Measurements from ENCODE around the gene DLG2.

DLG2 gene

GRCh38 chr11:85459304-85459703 is 167.8 kb downstream of the DLG2 start:
- Histone ChIP-seq H3K27ac (ENCODE audit: low read depth, low read length, poor library complexity, severe bottlenecking) (no peak overlapping the region), H3F3A (ENCODE audit: insufficient read depth, low read length) (no peaks in the 10 kb centered on the region), H3K9me3 (ENCODE audit: low read length) (no peaks in the 10 kb centered on the region), H3K4me3 (ENCODE audit: low read depth, low read length, poor library complexity, severe bottlenecking) (no peak overlapping the region), H4K20me1 (ENCODE audit: insufficient read depth, low read length) (no peaks in the 10 kb centered on the region), H2AFZ (ENCODE audit: low read length) (no peak overlapping the region), H3K36me3 (ENCODE audit: insufficient read depth, low read length) (no peaks in the 10 kb centered on the region), H3K4me2 (ENCODE audit: low read length) (no peak overlapping the region), H3K27me3 (ENCODE audit: insufficient read depth, low read length) (no peaks in the 10 kb centered on the region), H3K9ac (ENCODE audit: low read length) (no peak overlapping the region), H3K79me2 (ENCODE audit: insufficient read depth, low read length) (no peaks in the 10 kb centered on the region), H3K9me2 (ENCODE audit: low read depth, low read length) (no peaks in the 10 kb centered on the region), H3K4me1 (ENCODE audit: insufficient read depth, low read length, severe bottlenecking) (no peaks in the 10 kb centered on the region)
- TF ChIP-seq, protein P1, sequence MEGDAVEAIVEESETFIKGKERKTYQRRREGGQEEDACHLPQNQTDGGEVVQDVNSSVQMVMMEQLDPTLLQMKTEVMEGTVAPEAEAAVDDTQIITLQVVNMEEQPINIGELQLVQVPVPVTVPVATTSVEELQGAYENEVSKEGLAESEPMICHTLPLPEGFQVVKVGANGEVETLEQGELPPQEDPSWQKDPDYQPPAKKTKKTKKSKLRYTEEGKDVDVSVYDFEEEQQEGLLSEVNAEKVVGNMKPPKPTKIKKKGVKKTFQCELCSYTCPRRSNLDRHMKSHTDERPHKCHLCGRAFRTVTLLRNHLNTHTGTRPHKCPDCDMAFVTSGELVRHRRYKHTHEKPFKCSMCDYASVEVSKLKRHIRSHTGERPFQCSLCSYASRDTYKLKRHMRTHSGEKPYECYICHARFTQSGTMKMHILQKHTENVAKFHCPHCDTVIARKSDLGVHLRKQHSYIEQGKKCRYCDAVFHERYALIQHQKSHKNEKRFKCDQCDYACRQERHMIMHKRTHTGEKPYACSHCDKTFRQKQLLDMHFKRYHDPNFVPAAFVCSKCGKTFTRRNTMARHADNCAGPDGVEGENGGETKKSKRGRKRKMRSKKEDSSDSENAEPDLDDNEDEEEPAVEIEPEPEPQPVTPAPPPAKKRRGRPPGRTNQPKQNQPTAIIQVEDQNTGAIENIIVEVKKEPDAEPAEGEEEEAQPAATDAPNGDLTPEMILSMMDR (IDR thresholded peaks at IDR 0.05; ENCODE audit: low read length) = no peak
- TF ChIP-seq EZH2 (IDR thresholded peaks at IDR 0.05; ENCODE audit: borderline replicate concordance, low read length) = no peak

DNA sequence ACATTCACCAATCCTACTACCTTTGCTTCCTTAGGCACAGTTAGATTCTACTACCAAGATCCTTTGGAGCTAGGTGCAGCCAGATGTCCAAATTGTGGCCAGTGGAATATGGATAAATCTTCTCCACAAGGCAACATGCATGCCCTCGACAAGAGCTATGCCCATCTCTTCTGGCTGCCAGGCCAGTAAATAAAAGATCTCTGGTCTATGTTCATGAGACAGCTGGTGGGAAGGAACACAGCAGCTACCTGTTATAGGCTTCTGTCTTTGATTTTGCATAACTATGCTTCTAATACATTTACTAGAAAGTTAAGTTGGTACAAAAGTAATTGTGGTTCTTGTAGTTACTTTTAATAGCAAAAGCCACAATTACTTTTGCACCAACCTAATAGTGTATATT is 182.7 kb downstream of the DLG2 start:
- no peak overlapping the region for H3K9ac ChIP-seq (ENCODE audit: low read length)
- H3K36me3 ChIP-seq (ENCODE audit: insufficient read depth, low read length) = no peaks in the 10 kb centered on the region
- H3K4me2 ChIP-seq (ENCODE audit: low read length) = no peak overlapping the region
- H3K9me3 ChIP-seq (ENCODE audit: low read length) = no peaks in the 10 kb centered on the region
- H3F3A ChIP-seq (ENCODE audit: insufficient read depth, low read length) = no peaks in the 10 kb centered on the region
- H2AFZ ChIP-seq (ENCODE audit: low read length) = no peak overlapping the region
- H3K79me2 ChIP-seq (ENCODE audit: insufficient read depth, low read length) = no peaks in the 10 kb centered on the region
- H3K27me3 ChIP-seq (ENCODE audit: insufficient read depth, low read length) = no peaks in the 10 kb centered on the region; the same call in 1 of the 2 replicates
- H3K4me3 ChIP-seq (ENCODE audit: low read depth, low read length, poor library complexity, severe bottlenecking) = no peak overlapping the region
- H3K9me2 ChIP-seq (ENCODE audit: low read depth, low read length) = no peaks in the 10 kb centered on the region
- no peaks in the 10 kb centered on the region for H3K4me1 ChIP-seq (ENCODE audit: insufficient read depth, low read length, severe bottlenecking)
- no peaks in the 10 kb centered on the region for H4K20me1 ChIP-seq (ENCODE audit: insufficient read depth, low read length)
- TF ChIP-seq, protein P1 (IDR thresholded peaks at IDR 0.05; ENCODE audit: low read length) = no peak
- no peak for TF ChIP-seq EZH2 (IDR thresholded peaks at IDR 0.05; ENCODE audit: borderline replicate concordance, low read length)
- H3K27ac ChIP-seq (ENCODE audit: low read depth, low read length, poor library complexity, severe bottlenecking) = no peak overlapping the region

GRCh38 chr11:85440273-85440672 is 186.9 kb downstream of the DLG2 start:
- H3K9ac ChIP-seq (ENCODE audit: low read length) = no peak overlapping the region
- no peaks in the 10 kb centered on the region for H4K20me1 ChIP-seq (ENCODE audit: insufficient read depth, low read length)
- H3K9me3 ChIP-seq (ENCODE audit: low read length) = no peaks in the 10 kb centered on the region
- H3K4me3 ChIP-seq (ENCODE audit: low read depth, low read length, poor library complexity, severe bottlenecking) = no peak overlapping the region
- no peaks in the 10 kb centered on the region for H3K79me2 ChIP-seq (ENCODE audit: insufficient read depth, low read length)
- no peak overlapping the region for H3K4me2 ChIP-seq (ENCODE audit: low read length)
- TF ChIP-seq, protein P1 (IDR thresholded peaks at IDR 0.05; ENCODE audit: low read length) = no peak
- TF ChIP-seq EZH2 (IDR thresholded peaks at IDR 0.05; ENCODE audit: borderline replicate concordance, low read length) = no peak
- H2AFZ ChIP-seq (ENCODE audit: low read length) = no peak overlapping the region
- no peaks in the 10 kb centered on the region for H3K9me2 ChIP-seq (ENCODE audit: low read depth, low read length)
- H3K27ac ChIP-seq (ENCODE audit: low read depth, low read length, poor library complexity, severe bottlenecking) = no peak overlapping the region
- H3K27me3 ChIP-seq (ENCODE audit: insufficient read depth, low read length) = no peaks in the 10 kb centered on the region; the same call in 1 of the 2 replicates
- H3K36me3 ChIP-seq (ENCODE audit: insufficient read depth, low read length) = no peaks in the 10 kb centered on the region
- no peaks in the 10 kb centered on the region for H3K4me1 ChIP-seq (ENCODE audit: insufficient read depth, low read length, severe bottlenecking)
- no peaks in the 10 kb centered on the region for H3F3A ChIP-seq (ENCODE audit: insufficient read depth, low read length)

Data from OCI-LY1 (cell line).